GM18858 (cell line): ENCODE measurements around the gene BAIAP3.
"Not testable (repeated sequence)": the region's sequence is repeated elsewhere in the genome, so short reads cannot be mapped to it uniquely, and the experiment has no call there.

Experiments used
- ATAC-seq: cut with Tn5 transposase; IDR thresholded peaks from one replicate; pipeline ENCODE4 v1.9.1; 2021; ENCODE audit not compliant: unreplicated experiment

Gene BAIAP3, protein sequence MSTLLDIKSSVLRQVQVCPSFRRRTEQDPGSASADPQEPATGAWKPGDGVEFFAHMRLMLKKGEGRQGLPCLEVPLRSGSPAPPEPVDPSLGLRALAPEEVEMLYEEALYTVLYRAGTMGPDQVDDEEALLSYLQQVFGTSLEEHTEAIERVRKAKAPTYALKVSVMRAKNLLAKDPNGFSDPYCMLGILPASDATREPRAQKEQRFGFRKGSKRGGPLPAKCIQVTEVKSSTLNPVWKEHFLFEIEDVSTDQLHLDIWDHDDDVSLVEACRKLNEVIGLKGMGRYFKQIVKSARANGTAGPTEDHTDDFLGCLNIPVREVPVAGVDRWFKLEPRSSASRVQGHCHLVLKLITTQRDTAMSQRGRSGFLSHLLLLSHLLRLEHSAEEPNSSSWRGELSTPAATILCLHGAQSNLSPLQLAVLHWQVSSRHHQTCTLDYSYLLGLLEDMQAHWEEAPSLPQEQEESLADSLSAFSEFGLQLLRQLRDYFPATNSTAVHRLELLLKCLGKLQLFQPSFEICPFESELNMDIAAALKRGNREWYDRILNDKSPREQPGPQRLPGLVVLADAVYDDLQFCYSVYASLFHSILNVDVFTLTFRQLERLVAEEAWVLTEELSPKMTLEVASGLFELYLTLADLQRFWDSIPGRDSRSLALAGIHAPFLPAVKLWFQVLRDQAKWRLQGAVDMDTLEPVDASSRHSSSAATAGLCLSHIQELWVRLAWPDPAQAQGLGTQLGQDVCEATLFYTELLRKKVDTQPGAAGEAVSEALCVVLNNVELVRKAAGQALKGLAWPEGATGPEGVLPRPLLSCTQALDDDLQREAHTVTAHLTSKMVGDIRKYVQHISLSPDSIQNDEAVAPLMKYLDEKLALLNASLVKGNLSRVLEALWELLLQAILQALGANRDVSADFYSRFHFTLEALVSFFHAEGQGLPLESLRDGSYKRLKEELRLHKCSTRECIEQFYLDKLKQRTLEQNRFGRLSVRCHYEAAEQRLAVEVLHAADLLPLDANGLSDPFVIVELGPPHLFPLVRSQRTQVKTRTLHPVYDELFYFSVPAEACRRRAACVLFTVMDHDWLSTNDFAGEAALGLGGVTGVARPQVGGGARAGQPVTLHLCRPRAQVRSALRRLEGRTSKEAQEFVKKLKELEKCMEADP

DNA sequence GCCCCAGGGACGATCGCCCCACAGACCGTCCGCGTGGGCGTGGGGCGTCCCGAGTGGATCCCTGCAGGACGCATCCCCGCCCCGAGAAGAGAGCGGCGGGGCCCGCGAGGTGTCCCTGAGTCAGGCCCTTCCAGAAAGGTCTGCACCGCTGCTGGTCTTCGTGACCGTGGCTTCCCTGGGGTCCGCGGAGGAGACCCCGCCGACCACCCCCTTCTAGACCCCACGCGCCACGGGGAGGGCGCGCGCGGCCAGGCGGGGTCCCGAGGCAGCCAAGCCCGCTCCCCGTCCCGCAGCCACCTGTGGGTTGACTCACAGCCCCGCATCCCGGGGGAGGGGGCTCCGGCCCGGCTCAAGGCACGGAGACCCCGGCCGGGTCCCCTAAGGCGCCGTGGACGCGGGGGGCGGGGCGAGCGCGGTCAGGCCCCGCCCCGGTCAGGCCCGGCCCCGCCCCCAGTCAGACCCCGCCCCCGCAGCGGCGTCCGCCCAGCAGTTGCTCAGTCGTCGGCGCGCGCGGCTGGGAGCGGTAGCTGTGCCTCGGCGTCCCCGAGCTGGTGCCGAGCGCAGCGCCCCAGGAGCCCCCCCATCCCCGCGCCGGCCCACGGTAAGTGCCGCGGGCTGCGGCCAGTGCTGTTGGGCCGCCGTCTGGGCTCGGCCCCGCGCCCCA lies at the start of gene BAIAP3:
BAIAP3 (plus strand) TSS at position 497 of the 664 bp plus-strand sequence. CDS start 4,905 bp downstream, outside the sequence.
- ATAC-seq = no peak

DNA sequence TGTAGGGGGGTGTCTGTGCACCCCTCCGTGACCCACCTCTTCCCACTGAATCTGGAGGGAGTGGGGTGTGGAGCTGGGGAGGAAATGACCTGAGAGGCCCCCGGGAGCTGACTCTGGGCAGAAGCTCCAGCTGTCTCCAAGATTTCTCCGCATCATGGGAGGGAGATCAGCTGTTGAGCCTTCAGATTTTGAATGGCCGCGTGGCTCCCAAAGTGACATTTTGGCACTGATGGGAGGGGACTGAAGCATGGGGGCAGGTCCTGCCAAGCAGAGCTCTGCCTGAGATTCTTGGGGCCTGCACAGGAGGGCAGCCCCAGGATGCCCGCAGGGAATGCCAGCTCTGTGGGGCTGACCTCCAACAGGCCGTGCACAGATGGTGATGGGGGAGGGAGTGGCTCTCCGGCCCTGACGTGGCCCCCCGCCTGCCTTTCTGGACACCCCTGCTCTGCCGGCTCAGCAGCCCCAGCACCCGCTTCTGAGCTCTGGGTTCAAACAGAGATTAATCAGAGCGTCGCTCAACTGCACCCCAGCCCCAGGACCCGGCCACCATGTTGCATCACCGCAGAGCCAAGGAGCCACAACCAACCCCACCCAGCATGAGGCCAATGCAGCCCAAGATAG lies 49.3 kb upstream of the BAIAP3 start:
- ATAC-seq = no peak

DNA sequence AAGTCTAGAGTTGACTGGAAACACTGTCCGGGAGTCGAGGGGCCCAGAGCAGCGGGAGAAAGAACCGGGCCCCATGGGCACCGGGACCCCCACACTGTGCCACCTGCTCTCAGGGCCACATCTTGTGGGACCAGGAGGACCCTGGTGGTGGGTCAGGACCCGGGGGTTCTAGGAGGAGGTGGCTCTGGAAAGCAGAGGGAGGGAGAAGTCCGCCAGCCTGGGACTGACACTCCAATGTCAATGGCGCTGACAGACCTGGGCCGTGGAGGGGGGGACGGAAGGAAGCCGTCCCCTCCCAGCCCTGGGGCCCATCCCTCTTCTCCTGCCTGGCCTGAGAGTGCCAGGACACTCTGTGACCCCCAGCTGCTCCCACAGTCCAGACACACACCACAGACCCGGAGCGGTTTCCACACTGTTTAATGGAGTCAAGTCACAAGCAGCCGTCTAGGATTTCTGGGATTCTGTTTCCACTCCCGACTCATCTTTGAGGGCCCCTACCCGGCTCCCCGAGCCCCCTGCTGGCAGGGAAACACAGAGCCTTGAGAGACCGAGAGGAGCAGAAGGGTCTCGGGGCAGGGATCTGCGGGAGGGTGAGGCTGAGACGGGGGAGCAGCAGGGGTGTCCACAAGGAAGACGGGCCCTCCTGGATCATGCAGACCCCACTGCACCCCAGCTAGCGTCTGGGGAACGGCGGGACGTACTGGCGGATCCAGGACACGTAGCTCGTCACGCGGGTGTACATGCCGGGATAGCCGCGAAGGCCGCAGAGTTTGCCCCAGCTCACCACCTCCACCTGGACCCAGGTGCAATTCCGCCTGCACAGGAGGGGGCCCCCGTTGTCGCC lies 47.6 kb upstream of the BAIAP3 start:
- ATAC-seq = no peak

DNA sequence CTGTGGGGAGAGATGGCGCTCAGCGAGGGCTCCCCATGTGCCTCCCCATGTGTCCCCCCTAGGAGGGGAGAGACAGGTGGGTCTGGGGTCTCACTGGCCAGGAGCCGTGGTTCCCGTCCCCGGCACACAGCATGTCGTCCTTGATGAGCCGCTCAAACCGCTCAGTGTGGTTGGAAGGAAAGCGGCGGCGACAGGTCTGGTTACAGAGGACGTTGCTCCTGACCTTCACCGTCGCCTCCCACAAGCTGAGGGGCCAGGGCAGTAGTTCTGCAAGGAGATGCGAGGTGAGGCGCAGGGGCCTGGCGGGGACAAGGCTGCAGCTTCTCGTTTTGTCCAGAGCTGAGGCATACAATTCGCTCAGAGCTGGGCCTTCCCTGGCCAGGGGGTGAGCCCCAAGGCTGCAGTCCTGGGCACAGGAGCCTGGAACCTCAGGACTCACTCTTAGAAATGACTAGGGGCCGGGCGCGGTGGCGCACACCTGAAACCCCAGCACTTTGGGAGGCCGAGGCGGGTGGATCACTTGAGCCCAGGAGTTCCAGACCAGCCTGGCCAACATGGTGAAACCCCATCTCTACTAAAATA lies 46.8 kb upstream of the BAIAP3 start:
- no peak for ATAC-seq

DNA sequence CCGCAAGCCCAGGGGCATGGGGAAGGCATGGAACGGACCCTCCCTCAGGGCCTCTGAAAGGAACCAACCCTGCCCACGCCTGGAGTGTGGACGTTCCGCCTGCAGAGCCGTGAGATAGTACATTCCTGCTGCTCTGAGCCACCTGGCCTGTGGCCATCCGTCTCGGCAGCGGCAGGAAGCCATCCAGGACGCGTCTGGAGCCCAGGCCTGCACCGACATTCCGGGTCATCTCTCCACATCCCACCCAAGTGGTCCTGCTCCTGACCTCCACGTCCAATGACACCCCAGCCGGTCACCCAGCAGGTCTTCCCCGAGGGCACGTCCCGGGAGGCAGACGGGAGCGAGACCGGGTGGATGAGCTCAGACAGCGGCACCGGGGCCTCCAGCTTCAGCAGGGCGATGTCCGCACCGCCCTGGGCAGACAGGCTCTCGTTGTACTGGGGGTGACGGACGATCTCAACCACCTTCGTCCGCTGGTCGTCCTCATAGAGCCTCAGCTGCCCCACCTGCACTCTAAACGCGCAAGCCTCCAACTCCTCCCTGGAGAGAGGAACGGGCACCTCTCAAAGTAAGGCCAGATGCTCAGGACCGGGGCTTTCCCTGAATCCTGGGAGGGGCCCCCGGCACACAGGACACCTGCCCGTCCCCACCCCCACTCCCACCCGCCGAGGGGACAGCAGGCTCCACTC lies 45.3 kb upstream of the BAIAP3 start:
- no peak for ATAC-seq

DNA sequence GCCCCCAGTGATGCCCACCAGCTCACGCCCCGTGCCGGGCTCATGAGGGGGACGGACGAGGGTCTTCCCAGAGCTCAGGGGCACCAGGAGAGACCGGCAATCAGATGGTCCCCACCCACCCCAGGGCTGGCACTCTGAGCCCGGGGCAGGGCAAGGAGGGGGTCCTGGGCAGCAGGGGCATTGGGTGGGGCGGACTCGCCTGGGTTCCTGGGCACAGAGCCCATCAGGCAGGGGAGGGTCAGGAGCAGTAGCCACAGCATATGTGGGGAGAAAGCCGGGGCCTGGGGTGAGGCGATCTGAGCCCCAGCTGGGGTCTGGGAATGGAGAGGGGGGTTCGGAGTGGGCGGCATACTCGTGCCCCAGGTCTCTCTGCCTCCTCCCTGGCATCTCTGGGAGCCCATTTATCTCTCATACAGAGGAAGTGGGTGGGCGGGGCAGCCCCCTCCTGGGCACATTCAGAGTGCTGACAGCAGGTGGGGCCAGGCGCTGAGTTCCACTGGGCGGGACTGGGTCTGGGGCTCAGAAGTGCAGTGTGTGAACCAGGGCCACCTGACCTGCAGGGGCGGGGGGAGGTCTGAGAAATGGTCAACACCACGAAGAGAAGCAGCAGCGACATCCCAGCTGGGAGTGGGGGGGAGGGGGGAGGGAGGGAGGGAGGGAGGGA lies 44.5 kb upstream of the BAIAP3 start:
- no peak for ATAC-seq

DNA sequence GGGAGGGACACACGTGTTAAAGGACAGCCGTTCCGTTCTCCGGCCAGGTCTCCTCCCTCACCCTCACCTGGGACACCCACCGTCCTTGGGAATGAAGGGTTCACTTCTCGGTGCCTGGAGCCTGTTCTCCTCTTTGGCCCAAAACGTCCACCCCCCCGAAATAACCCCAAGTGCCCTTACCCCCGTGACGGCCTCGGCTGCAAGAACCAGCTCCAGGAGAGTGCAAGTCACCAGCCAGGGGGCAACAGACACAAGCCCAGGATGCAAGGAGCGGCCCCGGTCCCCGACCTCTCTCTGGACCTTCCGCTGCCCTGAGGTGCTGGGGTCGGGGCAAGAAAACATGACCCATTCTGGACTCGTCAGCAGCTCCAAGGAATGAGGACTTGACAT lies 44.0 kb upstream of the BAIAP3 start:
- ATAC-seq = no peak

DNA sequence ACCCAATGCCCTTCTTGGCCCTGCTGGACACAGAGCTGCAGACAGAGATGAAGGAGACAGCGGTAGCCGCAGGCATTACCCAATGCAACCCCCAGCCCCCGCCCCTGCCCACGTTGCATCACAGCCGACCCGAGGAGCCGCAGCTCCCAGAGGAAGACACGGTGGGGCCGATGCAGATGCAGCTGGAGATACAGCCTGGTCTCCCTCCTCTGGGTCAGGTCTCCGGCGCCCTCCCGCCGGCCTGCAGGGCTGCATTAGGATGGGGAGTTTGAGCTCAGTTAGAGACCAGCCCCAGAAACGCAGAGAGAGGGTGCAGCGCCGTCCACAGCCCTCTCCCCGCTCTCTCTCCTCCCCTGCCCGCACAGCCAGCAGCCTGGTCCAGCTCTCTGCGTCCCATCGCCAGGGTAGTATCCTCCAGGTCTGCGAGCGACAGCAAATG lies 43.4 kb upstream of the BAIAP3 start:
- no peak for ATAC-seq

DNA sequence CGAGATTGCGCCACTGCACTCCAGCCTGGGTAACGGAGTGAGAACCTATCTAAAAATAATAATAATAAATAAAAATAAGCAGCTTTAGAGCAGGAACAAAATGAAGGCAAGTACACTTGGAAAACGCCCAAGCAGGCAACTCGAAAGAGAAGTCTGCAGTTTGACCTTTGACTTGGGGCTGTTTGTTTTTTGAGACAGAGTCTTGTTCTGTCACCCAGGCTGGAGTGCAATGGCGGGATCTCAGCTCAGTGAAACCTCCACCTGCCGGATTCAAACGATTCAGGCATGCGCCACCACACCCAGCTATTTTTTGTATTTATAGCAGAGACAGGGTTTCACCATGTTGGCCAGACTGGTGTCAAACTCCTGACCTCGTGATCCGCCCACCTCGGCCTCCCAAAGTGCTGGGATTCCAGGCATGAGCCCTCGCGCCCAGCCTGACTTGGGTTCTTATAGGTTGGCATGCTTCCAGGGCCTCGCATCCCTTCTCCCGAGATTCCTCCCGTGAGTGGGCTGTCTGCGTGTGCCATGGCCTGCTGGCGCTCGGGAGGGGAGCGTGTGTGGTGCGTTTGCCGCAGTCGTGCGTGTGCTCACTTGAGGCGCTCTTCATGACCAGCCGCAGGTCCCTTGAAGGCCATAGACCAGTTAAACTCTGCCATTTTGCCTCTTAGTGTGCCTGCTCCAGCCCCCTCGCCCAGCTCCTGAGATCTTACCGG lies 42.4 kb upstream of the BAIAP3 start:
- no peak for ATAC-seq

DNA sequence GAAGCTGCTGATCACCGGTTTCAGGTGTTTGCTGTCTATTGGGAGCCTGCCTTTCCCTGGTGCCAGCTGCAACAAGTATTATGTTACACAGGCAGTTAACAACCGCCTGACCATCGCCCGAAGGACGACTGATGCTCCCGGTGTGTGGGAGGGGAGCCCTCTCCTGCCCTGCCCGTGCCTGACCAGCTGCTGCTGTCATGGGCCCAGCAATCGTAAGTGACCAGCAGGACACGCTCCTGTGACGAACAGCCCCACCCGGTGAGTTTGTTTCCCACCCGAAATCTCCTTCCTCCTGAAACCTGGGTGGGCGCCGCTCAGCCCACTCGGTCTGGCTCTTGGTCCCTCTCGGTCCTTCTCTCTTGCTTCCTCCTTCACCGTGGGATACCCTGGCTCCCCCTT lies 41.9 kb upstream of the BAIAP3 start:
- no peak for ATAC-seq

DNA sequence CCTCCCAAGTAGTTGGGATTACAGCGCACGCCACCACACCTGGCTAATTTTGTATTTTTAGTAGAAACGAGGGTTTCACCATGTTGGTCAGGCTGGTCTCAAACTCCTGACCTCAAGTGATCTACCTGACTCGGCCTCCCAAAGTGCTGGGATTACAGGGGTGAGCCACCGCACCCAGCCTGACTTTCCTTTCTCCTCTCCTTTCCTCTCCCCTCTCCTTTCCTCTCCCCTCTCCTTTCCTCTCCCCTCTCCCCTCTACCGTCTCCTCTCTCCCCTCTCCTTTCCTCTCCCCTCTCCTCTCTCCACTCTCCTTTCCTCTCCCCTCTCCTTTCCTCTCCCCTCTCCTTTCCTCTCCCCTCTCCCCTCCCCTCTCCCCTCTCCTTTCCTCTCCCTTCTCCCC lies 41.2 kb upstream of the BAIAP3 start:
- not testable (repeated sequence) for ATAC-seq

DNA sequence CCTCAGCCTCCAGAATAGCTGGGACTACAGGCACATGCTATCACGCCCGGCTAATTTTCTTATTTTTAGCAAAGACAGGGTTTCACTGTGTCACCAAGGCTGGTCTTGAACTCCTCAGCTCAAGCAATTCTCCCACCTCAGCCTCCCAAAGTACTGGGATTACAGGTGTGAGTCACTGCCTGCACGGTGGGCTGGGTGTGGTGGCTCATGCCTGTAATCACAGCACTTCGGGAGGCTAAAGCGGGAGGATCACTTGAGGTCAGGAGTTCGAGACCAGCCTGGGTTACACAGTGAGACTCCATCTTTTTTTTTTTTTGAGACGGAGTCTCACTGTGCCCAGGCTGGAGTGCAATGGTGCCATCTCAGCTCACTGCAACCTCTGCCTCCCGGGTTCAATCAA lies 40.6 kb upstream of the BAIAP3 start:
- not testable (repeated sequence) for ATAC-seq

DNA sequence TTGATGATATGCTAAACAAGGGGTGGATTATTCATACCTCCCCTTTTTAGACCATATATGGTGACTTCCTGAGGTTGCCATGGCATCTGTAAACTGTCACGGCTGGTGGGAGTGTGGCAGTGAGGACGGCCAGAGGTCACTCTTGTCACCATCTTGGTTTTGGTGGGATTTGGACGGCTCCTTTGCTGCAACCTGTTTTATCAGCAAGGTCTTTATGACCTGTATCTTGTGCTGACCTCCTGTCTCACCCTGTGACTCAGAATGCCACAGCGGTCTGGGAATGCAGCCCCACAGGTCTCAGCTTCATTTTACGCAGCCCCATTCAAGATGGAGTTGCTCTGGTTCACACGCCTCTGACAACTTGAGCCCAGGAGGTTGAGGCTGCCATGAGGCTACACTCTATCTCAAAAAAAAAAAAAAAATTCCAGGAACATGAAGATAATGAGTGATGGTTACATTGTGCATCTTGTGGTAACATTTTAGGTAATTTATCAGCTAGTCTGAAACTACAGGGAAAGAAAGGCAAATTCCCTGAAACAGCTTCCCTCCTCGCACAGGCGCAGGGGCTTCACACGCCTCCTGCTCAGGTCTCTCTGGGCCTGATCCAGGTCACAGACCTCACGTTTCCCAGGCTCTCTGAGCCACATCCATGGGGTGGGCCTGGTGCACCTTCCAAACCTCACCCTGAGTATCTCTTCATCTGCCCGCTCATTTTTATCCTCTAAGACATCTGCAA lies 39.4 kb upstream of the BAIAP3 start:
- ATAC-seq = no peak

DNA sequence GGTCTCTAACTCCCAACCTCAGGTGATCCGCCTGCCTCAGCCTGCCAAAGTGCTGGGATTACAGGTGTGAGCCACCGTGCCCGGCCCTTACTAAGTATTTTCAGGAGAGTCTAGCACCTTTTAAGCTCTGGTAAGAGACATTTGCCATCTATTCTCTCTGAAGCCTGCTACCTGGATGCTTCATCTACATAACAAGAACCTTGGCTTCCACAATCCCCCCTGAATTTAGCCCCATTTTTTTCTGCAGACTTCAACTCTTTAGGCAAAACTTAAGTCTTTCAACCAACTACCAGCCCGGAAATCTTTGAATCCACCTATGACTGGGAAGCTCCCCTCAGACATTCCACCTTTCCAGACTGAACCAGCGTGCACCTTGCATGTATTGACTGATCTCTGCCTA lies 38.0 kb upstream of the BAIAP3 start:
- ATAC-seq = no peak

DNA sequence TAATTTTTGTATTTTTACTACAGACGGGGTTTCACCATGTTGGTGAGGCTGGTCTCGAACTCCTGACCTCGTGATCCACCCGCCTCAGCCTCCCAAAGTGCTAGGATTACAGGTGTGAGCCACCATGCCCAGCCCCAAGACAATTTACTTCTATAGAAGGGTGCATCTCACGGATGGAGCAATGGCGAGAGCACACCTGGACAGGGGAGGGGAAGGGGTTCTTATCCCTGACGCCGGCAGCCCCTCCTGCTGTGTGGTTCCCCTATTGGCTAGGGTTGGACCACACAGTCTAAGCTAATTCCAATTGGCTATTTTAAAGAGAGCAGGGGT lies 36.8 kb upstream of the BAIAP3 start:
- ATAC-seq = not testable (repeated sequence)

DNA sequence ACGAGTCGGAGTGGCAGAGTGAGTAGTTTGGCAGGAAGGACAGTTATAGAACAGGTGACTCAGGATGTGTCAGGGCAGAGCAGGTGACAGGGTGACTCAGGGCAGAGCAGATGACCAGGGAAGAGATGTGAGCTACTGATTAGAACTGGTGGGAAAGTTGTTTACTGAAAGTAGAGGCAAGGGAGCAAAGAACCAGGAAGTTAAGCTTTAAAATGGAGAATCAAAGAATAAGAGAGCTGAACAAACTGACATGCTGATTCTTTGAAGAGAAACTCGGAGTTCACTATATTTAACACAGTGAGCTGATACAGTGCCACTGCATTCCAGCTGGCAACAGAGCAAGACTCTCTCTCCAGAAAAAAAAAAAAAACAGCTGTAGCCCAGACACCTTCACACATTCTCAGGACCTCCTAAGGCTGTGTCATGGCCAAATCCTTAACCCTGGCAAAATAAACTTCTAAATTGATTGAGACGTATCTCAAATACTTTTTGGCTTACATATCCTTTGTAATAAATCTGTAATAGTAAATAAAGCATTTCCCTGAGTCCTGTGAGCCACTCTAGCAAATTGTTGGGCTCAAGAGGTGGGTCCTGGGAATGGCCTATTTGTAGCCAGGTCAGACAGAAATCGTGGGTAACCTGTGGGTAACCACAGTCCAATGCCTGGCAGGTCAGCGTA lies 36.3 kb upstream of the BAIAP3 start:
- no peak for ATAC-seq
